Stomach (tissue), 9 donors: Measurements from ENCODE around the gene HIBADH. TPM values are rescaled to one million over a fixed set of nuclear protein-coding genes. Genes with fewer than 3 reads are reported as not detected.
A peak's percentile ranks its signal among the peaks of the same experiment; 100 is the strongest.

Source experiments
- DNase-seq, 2 donors: peaks; one replicate each; pipeline versions ENCODE4 v3.0.0 to v3.0.0-alpha.2; 2013 to 2019
- H3K27ac ChIP-seq, 5 donors: fragments of 200-600 bp in 4 of 5; sonication (generic) in 4 of 5; one replicate each; pipeline ENCODE4 v1.5.1; 2013 to 2019; ENCODE audit warnings: mild to moderate bottlenecking in 1 of 5, moderate library complexity in 1 of 5
- H3K27me3 ChIP-seq, 3 donors: fragments of 200-600 bp; sonication (generic); one replicate each; pipeline ENCODE4 v1.5.1; 2017 to 2019; ENCODE audit warnings: mixed run types in 1 of 3
- H3K36me3 ChIP-seq, 4 donors: fragments of 200-600 bp; sonication (generic); 1 replicate in 3 of 4; 2 replicates in 1 of 4; pipeline ENCODE4 v1.5.1; 2016 to 2019
- H3K4me1 ChIP-seq, 4 donors: fragments of 200-600 bp; sonication (generic); one replicate each; pipeline ENCODE4 v1.5.1; 2016 to 2019
- H3K4me3 ChIP-seq, 4 donors: fragments of 200-600 bp; sonication (generic) in 3 of 4; one replicate each; pipeline ENCODE4 v1.5.1; 2016 to 2019; ENCODE audit warnings: mild to moderate bottlenecking in 1 of 4
- H3K9me3 ChIP-seq, 4 donors: fragments of 200-600 bp; sonication (generic); one replicate each; pipeline ENCODE4 v1.5.1; 2016 to 2019
- EP300 ChIP-seq: sonication (generic); formaldehyde crosslinking; IDR thresholded peaks from one replicate; pipeline ENCODE4 v1.6.1; 2017; ENCODE audit warnings: antibody characterized with exemption
- POLR2A ChIP-seq, 4 donors: fragments of 450-650 bp; IDR thresholded peaks; one replicate each; pipeline ENCODE4 v1.6.1; 2016; ENCODE audit warnings: antibody characterized with exemption in 4 of 4, control low read depth in 2 of 4, mild to moderate bottlenecking in 1 of 4, moderate library complexity in 1 of 4
- POLR2AphosphoS5 ChIP-seq, 3 donors: sonication (generic); formaldehyde crosslinking; IDR thresholded peaks; one replicate each; pipeline ENCODE4 v1.6.1; 2016; ENCODE audit warnings: antibody characterized with exemption in 3 of 3
- WGBS, 5 donors: extraction: QIAGEN DNeasy Blood & Tissue Kit in 3 of 5; methylation state at CpG; one replicate each; pipeline versions ENCODE4 v1.1.5 to v1.1.7; 2013 to 2018; 5-methylcytosine and 5-hydroxymethylcytosine counted together
- intact Hi-C: fragments of 100-400 bp; cut with DNase I; formaldehyde crosslinking; loops from one replicate; pipeline ENCODE4 v1.15.1; 2023; ENCODE audit warnings: low total_unique reads
- polyA plus RNA-seq, 3 donors: library from polyadenylated mRNA; stranded (reverse); fragments of 200-250 nt; gene quantifications; one replicate each; pipeline ENCODE4 v1.2.3, GENCODE V29; 2013
- total RNA-seq, 5 donors: library from RNA; depleted of rRNA; stranded (reverse); fragments of >200 nt; gene quantifications; one replicate each; pipeline versions ENCODE4 v1.1.0 to v1.2.3, GENCODE V29; 2014 to 2016
- TF ChIP-seq, protein P1 (sequence below), 7 experiments: fragments of 450-650 bp in 4 of 7; fragments of 200-600 bp in 3 of 7; sonication (generic) in 3 of 7; IDR thresholded peaks; one replicate each; pipeline ENCODE4 v1.5.1; 2016 to 2019; ENCODE audit warnings: antibody characterized with exemption in 7 of 7, control low read depth in 2 of 7, mild to moderate bottlenecking in 1 of 7
- donor health status: healthy with polysubstance abuse.
- donor health status: Bipolar disorder and iron deficiency.
- donor health status: healthy.

Gene HIBADH
- total and polyA plus RNA-seq, 8 donors: 17.5 to 65.2 (median 45.8) TPM

DNA sequence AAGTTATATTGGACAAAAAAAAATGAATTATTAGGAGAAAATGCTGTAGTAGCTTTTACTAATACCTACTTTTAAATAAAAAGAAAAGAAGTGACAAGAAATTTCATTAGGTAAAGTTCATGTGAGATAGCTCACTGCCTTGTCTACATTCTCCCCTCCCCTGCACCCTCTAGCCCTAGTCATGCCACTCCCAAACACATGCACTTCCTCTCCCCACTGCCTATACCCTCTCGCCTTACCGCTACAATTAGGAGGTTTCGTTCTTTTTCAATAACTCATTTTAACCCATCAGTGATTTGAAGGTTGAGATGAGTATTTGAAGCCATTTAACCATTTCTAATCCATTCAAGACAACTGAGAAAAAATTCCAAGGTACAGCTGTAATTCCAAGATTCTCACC lies 75.3 kb downstream of the HIBADH start:
- DNase-seq: no peak
- H3K9me3 ChIP-seq: no peaks in the 10 kb centered on the region
- no peak overlapping the region for H3K4me3 ChIP-seq
- no peak overlapping the region for H3K27ac ChIP-seq
- intact Hi-C loops: no loop called here
- no peaks in the 10 kb centered on the region for H3K36me3 ChIP-seq
- 93 to 99% (median 97%) methylated on average over 3 of the region's 3 CpGs for WGBS, 5 donors
- TF ChIP-seq EP300 (no peak), POLR2A (IDR thresholded peaks at IDR 0.05) (no peak), POLR2AphosphoS5 (IDR thresholded peaks at IDR 0.05) (no peak)
- TF ChIP-seq, protein P1, sequence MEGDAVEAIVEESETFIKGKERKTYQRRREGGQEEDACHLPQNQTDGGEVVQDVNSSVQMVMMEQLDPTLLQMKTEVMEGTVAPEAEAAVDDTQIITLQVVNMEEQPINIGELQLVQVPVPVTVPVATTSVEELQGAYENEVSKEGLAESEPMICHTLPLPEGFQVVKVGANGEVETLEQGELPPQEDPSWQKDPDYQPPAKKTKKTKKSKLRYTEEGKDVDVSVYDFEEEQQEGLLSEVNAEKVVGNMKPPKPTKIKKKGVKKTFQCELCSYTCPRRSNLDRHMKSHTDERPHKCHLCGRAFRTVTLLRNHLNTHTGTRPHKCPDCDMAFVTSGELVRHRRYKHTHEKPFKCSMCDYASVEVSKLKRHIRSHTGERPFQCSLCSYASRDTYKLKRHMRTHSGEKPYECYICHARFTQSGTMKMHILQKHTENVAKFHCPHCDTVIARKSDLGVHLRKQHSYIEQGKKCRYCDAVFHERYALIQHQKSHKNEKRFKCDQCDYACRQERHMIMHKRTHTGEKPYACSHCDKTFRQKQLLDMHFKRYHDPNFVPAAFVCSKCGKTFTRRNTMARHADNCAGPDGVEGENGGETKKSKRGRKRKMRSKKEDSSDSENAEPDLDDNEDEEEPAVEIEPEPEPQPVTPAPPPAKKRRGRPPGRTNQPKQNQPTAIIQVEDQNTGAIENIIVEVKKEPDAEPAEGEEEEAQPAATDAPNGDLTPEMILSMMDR (IDR thresholded peaks at IDR 0.05): no peak
- no peaks in the 10 kb centered on the region for H3K4me1 ChIP-seq
- H3K27me3 ChIP-seq: no peaks in the 10 kb centered on the region

DNA sequence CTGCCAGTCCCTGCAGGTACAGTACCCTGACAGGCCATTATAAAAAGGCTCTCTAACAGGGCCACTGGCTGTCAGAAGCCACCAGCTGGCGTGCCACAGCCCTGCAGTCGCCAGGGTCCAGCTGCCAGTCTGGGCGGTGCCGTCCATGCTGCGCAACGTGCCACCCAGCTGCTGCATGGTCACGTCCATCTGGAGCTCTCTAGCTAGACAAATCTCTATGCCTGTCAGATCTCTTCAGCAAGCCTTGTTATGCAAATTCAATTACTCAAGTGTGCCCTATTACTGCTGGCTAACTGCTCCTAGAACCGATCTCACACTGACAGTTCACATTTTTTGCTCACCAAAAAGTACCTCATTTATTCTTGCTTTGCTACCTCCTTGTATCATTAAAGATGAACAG lies 75.9 kb downstream of the HIBADH start:
- H3K27ac ChIP-seq: no peak overlapping the region
- no peaks in the 10 kb centered on the region for H3K27me3 ChIP-seq
- no peak for TF ChIP-seq POLR2AphosphoS5 (IDR thresholded peaks at IDR 0.05)
- no peak for TF ChIP-seq EP300
- no peak for TF ChIP-seq POLR2A (IDR thresholded peaks at IDR 0.05)
- TF ChIP-seq, protein P1 (IDR thresholded peaks at IDR 0.05): no peak
- H3K4me1 ChIP-seq: no peaks in the 10 kb centered on the region
- H3K36me3 ChIP-seq: no peaks in the 10 kb centered on the region
- intact Hi-C loops: no loop called here
- 84 to 90% (median 87%) methylated on average over 8 of the region's 8 CpGs for WGBS, 5 donors
- peak in 1 of 2 donors; percentile 50 for DNase-seq
- no peak overlapping the region for H3K4me3 ChIP-seq
- no peaks in the 10 kb centered on the region for H3K9me3 ChIP-seq

DNA sequence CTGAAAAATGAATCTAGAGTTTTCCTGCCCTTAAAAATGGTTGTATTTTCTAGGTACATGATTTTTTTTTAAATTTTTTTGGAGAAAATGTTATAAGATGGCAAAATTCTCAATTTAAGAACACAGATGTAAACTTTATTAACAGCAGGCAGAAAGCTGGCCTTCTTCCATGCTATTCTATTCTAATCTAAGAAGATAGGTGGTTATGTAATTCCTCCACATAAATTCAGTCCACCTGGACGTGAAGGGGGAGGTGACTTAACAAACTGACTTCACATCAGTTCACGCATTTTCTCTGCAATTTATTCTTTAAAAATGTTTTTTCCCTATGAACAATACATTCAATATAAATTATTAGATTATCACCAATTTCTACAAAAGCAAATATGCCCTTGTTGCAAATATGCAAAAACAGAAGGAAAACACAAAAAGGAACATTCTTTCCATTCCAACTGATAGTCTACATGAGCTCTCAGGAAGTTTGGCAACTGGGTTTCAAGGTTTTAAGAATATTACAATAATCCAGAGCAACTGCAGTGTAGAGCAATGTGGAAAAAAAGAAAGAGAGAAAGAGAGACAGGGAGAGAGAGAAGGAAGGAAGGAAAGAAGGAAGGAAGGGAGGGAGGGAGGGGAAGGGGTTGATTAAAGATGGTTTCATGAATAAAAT lies 76.8 kb downstream of the HIBADH start:
- no peaks in the 10 kb centered on the region for H3K27me3 ChIP-seq
- H3K4me3 ChIP-seq: no peak overlapping the region
- H3K27ac ChIP-seq: no peak overlapping the region
- H3K9me3 ChIP-seq: no peaks in the 10 kb centered on the region
- no peaks in the 10 kb centered on the region for H3K36me3 ChIP-seq
- intact Hi-C loops: no loop called here
- 20 to 63% (median 35%) methylated on average over 2 of the region's 2 CpGs for WGBS, 5 donors
- H3K4me1 ChIP-seq: no peaks in the 10 kb centered on the region
- DNase-seq: no peak
- TF ChIP-seq POLR2A (IDR thresholded peaks at IDR 0.05): no peak
- TF ChIP-seq, protein P1 (IDR thresholded peaks at IDR 0.05): no peak
- TF ChIP-seq EP300: no peak
- no peak for TF ChIP-seq POLR2AphosphoS5 (IDR thresholded peaks at IDR 0.05)

DNA sequence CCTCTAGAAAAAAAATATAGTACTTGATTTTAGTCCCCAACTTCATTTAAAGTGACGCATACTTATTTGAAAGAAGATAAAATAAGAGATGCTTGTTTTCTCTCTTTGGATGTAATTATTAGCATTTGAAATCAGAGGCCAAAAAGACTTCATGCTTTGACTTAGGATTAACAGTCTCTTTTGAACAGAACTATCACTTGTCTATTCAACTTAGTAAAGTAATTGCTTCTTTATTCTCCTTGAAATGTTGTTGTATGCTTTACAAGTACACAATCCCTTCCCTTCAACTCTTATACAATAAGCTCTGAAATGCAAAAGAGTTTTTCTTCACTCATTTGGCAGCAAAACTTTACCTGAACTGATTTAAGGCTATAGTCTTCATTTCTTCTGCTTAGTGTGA lies 80.8 kb downstream of the HIBADH start:
- 94 to 98% (median 96%) methylated on average over 1 of the region's 1 CpG for WGBS, 5 donors
- no peak for DNase-seq
- H3K9me3 ChIP-seq: no peaks in the 10 kb centered on the region
- H3K36me3 ChIP-seq: no peaks in the 10 kb centered on the region
- H3K4me3 ChIP-seq: no peak overlapping the region
- intact Hi-C loops: no loop called here
- no peak overlapping the region for H3K27ac ChIP-seq
- no peaks in the 10 kb centered on the region for H3K27me3 ChIP-seq
- H3K4me1 ChIP-seq: no peaks in the 10 kb centered on the region
- TF ChIP-seq POLR2A (IDR thresholded peaks at IDR 0.05) (no peak), EP300 (no peak), POLR2AphosphoS5 (IDR thresholded peaks at IDR 0.05) (no peak)
- TF ChIP-seq, protein P1 (IDR thresholded peaks at IDR 0.05): no peak
